ENCODE data around the gene MARCKSL1.

GRCh38 chr1:32377541-32378220 lies 41.6 kb upstream of the MARCKSL1 start:
- TF ChIP-seq CTCF (IDR thresholded peaks at IDR 0.05): no peak
- TF ChIP-seq POLR2A (IDR thresholded peaks at IDR 0.05): no peak

All from lower leg skin (tissue), 3 donors.